ENCODE results near the gene ACMSD. TPM values are rescaled to one million over a fixed set of nuclear protein-coding genes. Genes with fewer than 3 reads are reported as not detected.

ACMSD gene
- total and polyA plus RNA-seq, 2 experiments from 2014 or later, result 0.11 TPM; not detected in 1

- TF ChIP-seq CTCF (conservative IDR thresholded peaks at IDR 0.05; ENCODE audit: low read depth in 2 of 2) (no peak), STAT1 (IDR thresholded peaks at IDR 0.05; ENCODE audit: unreplicated experiment) (no peak), CREB1 (CRISPR knock-in tag; IDR thresholded peaks at IDR 0.05; ENCODE audit: low read depth) (no peak), ZNF114 (CRISPR knock-in tag; IDR thresholded peaks at IDR 0.05) (no peak), ZNF331 (CRISPR knock-in tag; IDR thresholded peaks at IDR 0.05; ENCODE audit: low read depth) (no peak)
These were observed 107.7 kb downstream of the ACMSD start (continued) for GRCh38 chr2:134946073-134946472.

DNA sequence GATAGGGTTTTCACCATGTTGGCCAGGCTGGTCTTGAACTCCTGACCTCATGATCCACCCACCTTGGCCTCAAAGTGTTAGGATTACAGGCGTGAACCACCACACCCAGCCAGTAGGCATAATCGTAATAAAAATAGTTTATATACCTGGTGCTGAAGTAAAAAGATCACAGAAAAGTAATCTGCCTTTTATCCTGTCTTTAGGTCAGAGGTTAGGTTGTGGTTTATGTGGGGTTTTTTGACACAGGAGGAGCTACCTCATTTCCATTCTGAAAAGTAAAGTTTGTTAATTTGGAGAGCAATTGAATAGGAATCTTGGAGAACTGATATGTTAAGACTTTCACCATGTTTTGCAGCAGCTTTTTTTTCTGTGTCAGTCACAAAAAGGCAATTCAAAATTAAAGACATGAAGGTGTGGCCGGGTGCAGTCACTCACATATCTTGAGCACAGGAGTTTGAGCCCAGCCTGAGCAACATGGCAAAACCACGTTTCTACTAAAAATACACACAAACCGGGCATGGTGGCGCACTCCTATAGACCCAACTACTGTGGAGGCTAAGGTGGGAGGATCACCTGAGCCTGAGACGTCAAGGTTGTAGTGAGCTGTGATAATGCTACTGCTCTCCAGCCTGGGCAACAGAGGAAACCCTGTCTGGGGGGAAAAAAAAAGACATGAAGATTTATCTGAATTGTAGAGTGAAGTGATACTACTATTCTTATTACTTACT is 111.7 kb downstream of the ACMSD start:
- H3K36me3 ChIP-seq (ENCODE audit: insufficient read depth), result peaks cover 42% of the 10 kb centered on the region
- no peak overlapping the region for H3K4me2 ChIP-seq

More for the DNA sequence above, 111.7 kb downstream of the ACMSD start:
- DNase-seq (ENCODE audit: low spot score) (no peak), ATAC-seq (no peak)
- Histone ChIP-seq H3K27ac (ENCODE audit: low read depth) (no peak overlapping the region), H3K4me3 (no peak overlapping the region), H3K27me3 (ENCODE audit: insufficient read depth) (no peaks in the 10 kb centered on the region), H4K20me1 (replicated peaks; ENCODE audit: insufficient read depth) (no peaks in the 10 kb centered on the region; the same call in 1 of the 2 replicates), H3K79me2 (replicated peaks; ENCODE audit: insufficient read depth) (peaks cover 37% of the 10 kb centered on the region; the same call in 1 of the 2 replicates), H2AFZ (no peak overlapping the region), H3F3A (replicated peaks; ENCODE audit: low read depth) (no peaks in the 10 kb centered on the region), H3K9me2 (ENCODE audit: insufficient read depth) (no peaks in the 10 kb centered on the region), H3K4me1 (ENCODE audit: insufficient read depth) (no peaks in the 10 kb centered on the region)
- peaks cover 2% of the 10 kb centered on the region for H3K27me3 Mint-ChIP-seq (ENCODE audit: insufficient read depth, low read depth, poor library complexity)
- H3K9me3 Mint-ChIP-seq, result no peaks in the 10 kb centered on the region
- peaks cover under 1% of the 10 kb centered on the region; the same call in 2 of the 3 replicates for H3K4me1 Mint-ChIP-seq
- H3K4me3 Mint-ChIP-seq, result no peak overlapping the region
- peaks cover 72% of the 10 kb centered on the region for H3K36me3 Mint-ChIP-seq (ENCODE audit: low read depth)
- no peak for TF ChIP-seq STAT1 (IDR thresholded peaks at IDR 0.05; ENCODE audit: unreplicated experiment)
- TF ChIP-seq, protein P1, sequence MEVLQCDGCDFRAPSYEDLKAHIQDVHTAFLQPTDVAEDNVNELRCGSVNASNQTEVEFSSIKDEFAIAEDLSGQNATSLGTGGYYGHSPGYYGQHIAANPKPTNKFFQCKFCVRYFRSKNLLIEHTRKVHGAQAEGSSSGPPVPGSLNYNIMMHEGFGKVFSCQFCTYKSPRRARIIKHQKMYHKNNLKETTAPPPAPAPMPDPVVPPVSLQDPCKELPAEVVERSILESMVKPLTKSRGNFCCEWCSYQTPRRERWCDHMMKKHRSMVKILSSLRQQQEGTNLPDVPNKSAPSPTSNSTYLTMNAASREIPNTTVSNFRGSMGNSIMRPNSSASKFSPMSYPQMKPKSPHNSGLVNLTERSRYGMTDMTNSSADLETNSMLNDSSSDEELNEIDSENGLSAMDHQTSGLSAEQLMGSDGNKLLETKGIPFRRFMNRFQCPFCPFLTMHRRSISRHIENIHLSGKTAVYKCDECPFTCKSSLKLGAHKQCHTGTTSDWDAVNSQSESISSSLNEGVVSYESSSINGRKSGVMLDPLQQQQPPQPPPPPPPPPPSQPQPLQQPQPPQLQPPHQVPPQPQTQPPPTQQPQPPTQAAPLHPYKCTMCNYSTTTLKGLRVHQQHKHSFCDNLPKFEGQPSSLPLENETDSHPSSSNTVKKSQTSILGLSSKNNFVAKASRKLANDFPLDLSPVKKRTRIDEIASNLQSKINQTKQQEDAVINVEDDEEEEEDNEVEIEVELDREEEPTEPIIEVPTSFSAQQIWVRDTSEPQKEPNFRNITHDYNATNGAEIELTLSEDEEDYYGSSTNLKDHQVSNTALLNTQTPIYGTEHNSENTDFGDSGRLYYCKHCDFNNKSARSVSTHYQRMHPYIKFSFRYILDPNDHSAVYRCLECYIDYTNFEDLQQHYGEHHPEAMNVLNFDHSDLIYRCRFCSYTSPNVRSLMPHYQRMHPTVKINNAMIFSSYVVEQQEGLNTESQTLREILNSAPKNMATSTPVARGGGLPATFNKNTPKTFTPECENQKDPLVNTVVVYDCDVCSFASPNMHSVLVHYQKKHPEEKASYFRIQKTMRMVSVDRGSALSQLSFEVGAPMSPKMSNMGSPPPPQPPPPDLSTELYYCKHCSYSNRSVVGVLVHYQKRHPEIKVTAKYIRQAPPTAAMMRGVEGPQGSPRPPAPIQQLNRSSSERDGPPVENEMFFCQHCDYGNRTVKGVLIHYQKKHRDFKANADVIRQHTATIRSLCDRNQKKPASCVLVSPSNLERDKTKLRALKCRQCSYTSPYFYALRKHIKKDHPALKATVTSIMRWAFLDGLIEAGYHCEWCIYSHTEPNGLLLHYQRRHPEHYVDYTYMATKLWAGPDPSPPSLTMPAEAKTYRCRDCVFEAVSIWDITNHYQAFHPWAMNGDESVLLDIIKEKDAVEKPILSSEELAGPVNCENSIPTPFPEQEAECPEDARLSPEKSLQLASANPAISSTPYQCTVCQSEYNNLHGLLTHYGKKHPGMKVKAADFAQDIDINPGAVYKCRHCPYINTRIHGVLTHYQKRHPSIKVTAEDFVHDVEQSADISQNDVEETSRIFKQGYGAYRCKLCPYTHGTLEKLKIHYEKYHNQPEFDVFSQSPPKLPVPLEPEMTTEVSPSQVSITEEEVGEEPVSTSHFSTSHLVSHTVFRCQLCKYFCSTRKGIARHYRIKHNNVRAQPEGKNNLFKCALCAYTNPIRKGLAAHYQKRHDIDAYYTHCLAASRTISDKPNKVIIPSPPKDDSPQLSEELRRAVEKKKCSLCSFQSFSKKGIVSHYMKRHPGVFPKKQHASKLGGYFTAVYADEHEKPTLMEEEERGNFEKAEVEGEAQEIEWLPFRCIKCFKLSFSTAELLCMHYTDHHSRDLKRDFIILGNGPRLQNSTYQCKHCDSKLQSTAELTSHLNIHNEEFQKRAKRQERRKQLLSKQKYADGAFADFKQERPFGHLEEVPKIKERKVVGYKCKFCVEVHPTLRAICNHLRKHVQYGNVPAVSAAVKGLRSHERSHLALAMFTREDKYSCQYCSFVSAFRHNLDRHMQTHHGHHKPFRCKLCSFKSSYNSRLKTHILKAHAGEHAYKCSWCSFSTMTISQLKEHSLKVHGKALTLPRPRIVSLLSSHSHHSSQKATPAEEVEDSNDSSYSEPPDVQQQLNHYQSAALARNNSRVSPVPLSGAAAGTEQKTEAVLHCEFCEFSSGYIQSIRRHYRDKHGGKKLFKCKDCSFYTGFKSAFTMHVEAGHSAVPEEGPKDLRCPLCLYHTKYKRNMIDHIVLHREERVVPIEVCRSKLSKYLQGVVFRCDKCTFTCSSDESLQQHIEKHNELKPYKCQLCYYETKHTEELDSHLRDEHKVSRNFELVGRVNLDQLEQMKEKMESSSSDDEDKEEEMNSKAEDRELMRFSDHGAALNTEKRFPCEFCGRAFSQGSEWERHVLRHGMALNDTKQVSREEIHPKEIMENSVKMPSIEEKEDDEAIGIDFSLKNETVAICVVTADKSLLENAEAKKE (CRISPR knock-in tag; IDR thresholded peaks at IDR 0.05), result no peak
- TF ChIP-seq EZH2phosphoT487 (IDR thresholded peaks at IDR 0.05; ENCODE audit: unreplicated experiment), result no peak
- no peak for TF ChIP-seq ZNF114 (CRISPR knock-in tag; IDR thresholded peaks at IDR 0.05)
- TF ChIP-seq, protein P2, sequence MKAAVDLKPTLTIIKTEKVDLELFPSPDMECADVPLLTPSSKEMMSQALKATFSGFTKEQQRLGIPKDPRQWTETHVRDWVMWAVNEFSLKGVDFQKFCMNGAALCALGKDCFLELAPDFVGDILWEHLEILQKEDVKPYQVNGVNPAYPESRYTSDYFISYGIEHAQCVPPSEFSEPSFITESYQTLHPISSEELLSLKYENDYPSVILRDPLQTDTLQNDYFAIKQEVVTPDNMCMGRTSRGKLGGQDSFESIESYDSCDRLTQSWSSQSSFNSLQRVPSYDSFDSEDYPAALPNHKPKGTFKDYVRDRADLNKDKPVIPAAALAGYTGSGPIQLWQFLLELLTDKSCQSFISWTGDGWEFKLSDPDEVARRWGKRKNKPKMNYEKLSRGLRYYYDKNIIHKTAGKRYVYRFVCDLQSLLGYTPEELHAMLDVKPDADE (IDR thresholded peaks at IDR 0.05), result no peak
- TF ChIP-seq JUNB (IDR thresholded peaks at IDR 0.05; ENCODE audit: unreplicated experiment), result no peak
- no peak for TF ChIP-seq CTCF (conservative IDR thresholded peaks at IDR 0.05; ENCODE audit: low read depth in 2 of 2)
- no peak for TF ChIP-seq CREB1 (CRISPR knock-in tag; IDR thresholded peaks at IDR 0.05; ENCODE audit: low read depth)
- no peak overlapping the region for H3K27ac Mint-ChIP-seq

Data from GM23338 (cell line).